ENCODE measurements around the gene SYT3. TPM values are rescaled to one million over a fixed set of nuclear protein-coding genes. Genes with fewer than 3 reads are reported as not detected.

SYT3 gene
- total RNA-seq, 2 donors from 2014 or later: 0.19 to 0.59 TPM

DNA sequence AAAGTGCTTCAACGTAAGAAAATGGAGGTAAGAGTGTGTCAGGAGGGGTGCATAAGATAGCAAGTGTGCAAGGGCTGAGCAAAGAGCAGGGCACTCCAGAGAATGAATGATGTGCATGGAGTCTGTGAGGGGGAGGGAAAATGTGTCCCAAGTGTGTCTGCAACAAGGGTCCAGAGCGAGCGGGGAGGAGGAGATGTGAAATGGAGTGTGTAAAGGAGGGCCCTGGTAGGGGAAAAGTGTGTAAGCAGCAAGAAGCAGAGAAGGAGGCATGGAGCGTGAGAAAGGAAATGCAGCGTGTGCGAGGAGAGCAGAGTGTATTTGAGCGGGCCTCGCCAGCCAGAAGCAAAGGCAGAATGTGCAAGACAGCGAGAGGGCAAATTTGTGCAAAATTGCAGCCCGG is 21.3 kb upstream of the SYT3 start:
- peaks cover 11 to 14% of the 10 kb centered on the region in 2 donors for H3K27me3 ChIP-seq
- no peak overlapping the region for H3K4me3 ChIP-seq
- H3K36me3 ChIP-seq: no peaks in the 10 kb centered on the region
- TF ChIP-seq, protein P1, sequence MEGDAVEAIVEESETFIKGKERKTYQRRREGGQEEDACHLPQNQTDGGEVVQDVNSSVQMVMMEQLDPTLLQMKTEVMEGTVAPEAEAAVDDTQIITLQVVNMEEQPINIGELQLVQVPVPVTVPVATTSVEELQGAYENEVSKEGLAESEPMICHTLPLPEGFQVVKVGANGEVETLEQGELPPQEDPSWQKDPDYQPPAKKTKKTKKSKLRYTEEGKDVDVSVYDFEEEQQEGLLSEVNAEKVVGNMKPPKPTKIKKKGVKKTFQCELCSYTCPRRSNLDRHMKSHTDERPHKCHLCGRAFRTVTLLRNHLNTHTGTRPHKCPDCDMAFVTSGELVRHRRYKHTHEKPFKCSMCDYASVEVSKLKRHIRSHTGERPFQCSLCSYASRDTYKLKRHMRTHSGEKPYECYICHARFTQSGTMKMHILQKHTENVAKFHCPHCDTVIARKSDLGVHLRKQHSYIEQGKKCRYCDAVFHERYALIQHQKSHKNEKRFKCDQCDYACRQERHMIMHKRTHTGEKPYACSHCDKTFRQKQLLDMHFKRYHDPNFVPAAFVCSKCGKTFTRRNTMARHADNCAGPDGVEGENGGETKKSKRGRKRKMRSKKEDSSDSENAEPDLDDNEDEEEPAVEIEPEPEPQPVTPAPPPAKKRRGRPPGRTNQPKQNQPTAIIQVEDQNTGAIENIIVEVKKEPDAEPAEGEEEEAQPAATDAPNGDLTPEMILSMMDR (IDR thresholded peaks at IDR 0.05): no peak
- peaks cover 0 to 18% of the 10 kb centered on the region in 2 donors for H3K4me1 ChIP-seq
- H3K9me3 ChIP-seq: no peaks in the 10 kb centered on the region
- DNase-seq (ENCODE audit: low spot score): no peak
- H3K27ac ChIP-seq: no peak overlapping the region

DNA sequence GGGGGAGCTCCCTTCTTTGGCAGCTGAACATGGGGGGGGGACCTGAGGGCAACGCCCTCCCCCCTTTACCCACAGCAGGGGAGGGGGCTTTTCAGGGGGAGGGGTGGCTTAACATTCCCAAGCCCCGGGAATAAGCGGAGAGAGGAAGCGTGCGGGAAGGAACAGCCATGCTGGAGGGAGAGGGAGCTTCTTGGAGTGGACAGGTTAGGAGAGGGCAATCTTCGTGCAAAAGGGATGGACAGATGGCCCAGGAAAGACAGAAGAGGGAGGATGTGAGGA is 20.3 kb upstream of the SYT3 start:
- no peak for DNase-seq (ENCODE audit: low spot score)
- no peak overlapping the region for H3K27ac ChIP-seq
- H3K9me3 ChIP-seq: peaks cover 0 to 3% of the 10 kb centered on the region in 2 donors
- peaks cover 0 to 18% of the 10 kb centered on the region in 2 donors for H3K4me1 ChIP-seq
- TF ChIP-seq, protein P1 (IDR thresholded peaks at IDR 0.05): no peak
- H3K36me3 ChIP-seq: no peaks in the 10 kb centered on the region
- no peak overlapping the region for H3K4me3 ChIP-seq
- H3K27me3 ChIP-seq: peaks cover 9 to 12% of the 10 kb centered on the region in 2 donors

DNA sequence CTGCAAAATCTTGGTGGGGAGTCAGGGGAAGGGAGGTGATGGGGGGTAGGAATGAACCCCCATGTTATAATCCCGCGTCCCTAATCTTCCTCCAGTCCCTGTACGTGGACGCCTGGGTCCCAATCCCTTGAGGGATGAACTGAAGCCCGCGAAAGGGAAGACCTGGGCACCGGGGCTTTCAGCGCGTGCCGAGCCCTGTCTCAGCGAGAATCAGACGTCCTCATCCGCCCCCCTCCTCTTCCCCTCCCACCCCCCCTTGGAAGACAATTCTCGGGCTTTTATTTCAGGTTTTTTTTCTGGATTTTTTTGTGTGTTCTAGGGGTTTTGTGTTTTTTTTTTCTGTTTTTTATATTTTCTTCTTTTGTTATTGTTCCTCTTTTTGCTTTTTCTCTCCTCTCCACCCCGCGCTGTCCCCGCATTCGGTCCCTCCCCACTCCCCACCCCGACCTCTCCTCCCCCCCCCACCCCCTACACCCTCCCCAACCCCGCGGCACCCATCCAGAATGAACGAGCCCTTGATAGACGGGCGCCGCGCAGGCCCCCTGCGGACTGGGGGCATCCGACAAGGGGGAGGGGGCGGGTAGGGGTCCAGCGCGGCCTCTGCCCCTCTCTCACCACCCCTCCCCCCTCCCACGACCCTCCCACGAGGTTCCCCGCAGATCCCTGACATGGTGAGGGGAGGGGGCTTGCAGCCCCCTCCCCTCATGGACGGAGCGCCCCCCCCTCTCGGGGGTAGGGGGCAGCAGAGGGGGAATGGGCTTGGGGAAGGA is 19.8 kb upstream of the SYT3 start:
- H3K4me3 ChIP-seq: peak overlapping the region in 1 of 2 donors; percentile 43
- peaks cover 0 to 18% of the 10 kb centered on the region in 2 donors for H3K4me1 ChIP-seq
- H3K36me3 ChIP-seq: no peaks in the 10 kb centered on the region
- H3K27ac ChIP-seq: no peak overlapping the region
- H3K27me3 ChIP-seq: peaks cover 9 to 12% of the 10 kb centered on the region in 2 donors
- DNase-seq (ENCODE audit: low spot score): no peak
- H3K9me3 ChIP-seq: peaks cover 0 to 5% of the 10 kb centered on the region in 2 donors
- TF ChIP-seq, protein P1 (IDR thresholded peaks at IDR 0.05): no peak

DNA sequence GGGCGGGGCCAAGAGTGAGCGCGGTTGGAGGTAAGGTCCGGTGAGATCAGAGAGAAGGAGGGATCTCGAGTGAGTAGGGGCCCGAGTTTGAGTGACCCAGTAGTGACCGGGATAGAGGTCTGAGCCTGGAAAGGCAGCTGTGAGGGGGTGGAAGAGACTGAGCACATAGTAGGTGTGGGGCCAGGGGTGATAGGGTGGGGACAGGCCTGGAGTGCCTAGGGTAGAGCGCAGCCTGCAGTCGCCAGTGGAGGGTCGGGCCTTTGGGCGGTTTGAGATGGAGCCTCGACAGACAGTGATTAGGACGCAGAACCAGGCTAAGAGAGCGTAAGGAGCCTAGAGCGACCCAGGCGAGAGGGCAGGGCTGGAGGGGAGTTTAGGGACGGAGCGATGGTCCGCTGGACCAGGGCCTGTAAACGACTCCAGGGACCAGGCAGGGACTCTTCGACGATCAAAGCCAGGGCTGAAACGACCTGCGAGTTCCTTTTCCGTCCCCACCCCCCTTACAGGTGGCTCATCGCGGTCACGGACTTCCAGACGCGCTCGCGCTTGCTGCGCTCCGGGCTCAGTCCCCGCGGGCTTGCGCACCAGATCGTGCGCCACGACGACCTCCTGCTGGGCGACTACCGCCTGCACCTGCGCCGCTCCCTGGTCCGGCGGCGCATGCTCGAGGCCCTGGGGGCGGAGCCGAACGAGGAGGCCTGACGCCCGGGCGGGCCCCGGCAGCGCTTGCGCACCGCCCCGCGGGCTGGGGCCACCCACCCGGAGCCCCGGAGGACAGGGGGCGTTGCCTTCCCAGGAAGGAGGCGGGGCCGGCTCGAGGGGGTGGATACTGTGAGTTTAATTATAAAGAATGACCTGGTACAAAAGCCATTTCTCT is 19.0 kb upstream of the SYT3 start:
- H3K4me1 ChIP-seq: peaks cover 0 to 18% of the 10 kb centered on the region in 2 donors
- DNase-seq (ENCODE audit: low spot score): no peak
- H3K36me3 ChIP-seq: no peaks in the 10 kb centered on the region
- TF ChIP-seq, protein P1 (IDR thresholded peaks at IDR 0.05): no peak
- H3K27ac ChIP-seq: peak overlapping the region in 1 of 2 donors; percentile 16
- H3K9me3 ChIP-seq: peaks cover 0 to 5% of the 10 kb centered on the region in 2 donors
- peaks cover 9 to 12% of the 10 kb centered on the region in 2 donors for H3K27me3 ChIP-seq
- peak overlapping the region; percentile 6 to 43 for H3K4me3 ChIP-seq

DNA sequence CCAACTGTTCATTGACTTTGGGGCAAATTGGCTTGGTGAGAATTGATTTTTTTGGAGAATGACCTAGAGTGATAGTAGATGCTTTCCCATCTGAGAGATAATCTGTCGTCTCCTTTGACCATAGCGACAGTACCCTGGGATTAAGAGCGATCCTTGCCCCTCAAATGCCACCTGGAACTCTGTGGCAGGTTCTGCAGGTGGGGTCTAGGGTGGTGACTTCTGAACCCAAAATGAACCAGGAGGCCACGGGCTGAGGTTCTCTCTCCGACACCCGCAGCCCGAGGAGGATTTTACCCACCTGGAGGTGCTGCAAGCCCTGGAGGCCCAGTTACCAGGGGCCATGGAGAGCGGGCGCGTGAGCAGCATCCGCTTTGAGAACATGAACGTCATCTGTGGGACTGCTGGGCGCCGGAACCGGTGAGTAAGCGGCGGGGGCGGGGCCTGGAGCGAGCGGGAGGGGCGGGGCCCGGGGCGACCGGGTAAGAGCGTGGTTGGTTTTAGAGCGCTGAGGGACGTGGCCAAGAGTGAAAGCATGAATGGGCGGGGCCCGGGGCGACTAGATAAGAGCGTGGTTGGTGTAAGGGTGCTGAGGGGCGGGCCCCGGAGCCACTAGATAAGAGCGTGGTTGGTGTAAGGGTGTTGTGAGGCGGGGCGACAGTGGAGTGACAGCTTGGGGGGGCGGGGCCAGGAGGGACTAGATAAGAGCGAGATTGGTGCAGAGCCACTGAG is 18.2 kb upstream of the SYT3 start:
- TF ChIP-seq, protein P1 (IDR thresholded peaks at IDR 0.05): no peak
- DNase-seq (ENCODE audit: low spot score): peak; percentile 85
- peaks cover 0 to 18% of the 10 kb centered on the region in 2 donors for H3K4me1 ChIP-seq
- H3K27me3 ChIP-seq: peaks cover 9 to 12% of the 10 kb centered on the region in 2 donors
- H3K36me3 ChIP-seq: no peaks in the 10 kb centered on the region
- peaks cover 0 to 5% of the 10 kb centered on the region in 2 donors for H3K9me3 ChIP-seq
- H3K27ac ChIP-seq: no peak overlapping the region
- peak overlapping the region; percentile 6 to 43 for H3K4me3 ChIP-seq

Data from right atrium auricular region (tissue), 2 donors.